ENCODE measurements around the gene BCAR3.
"Not testable (repeated sequence)": the region's sequence is repeated elsewhere in the genome, so short reads cannot be mapped to it uniquely, and the experiment has no call there.

The BCAR3 gene

DNA sequence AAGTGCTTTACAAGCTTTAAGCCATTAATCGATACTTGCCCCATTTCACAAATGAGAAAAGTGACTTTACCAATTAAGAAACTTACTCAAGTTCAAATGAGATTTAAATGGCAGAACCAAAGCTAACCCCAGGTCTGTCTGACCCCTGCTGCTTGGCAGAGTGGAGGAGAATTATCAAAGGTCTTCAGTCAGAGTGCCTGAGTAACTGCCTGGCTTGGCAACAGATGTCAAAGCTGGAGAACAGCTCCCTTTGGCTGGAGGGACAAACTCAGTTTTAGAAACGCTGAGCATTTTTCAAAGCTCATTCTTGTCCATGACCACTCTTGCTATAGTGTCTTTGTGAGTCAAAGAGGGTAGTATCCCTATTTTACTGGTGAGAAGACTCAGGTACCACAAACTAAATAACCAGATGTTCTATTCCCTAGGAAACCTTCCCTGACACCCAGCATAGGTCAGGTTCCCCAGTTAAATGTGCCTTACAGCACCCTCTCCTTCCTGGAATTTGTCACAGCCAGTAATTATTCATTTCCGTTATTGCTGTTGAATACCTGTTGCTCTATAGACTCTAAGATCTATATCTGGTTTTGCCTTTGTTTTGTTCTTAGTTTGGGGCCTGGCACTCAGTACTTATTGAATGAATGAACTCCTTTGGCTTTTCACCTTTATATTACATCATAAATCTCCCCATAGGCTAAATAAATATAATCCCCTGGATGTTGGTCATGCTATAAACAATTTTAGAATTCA lies 5.0 kb upstream of the BCAR3 start:
- no peak for DNase-seq

DNA sequence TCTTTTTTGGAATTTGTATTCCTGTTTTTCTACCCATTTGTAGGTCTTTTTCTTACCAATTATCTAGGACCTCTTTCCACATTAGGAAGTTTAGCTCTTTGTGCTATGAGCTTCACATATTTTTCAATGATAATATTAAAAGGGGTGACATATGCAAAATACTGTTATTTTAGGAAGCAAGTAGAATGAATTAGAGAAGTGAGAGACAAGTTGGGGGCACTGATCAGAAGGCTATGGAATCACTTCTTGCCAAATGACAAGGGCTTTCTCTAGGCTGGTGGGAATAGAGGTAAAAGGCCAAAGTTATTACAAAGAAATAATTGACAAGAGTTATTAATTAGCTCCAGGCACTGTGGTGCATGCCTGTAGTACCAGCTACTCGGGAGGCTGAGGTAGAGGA lies 4.3 kb upstream of the BCAR3 start:
- DNase-seq, result no peak

DNA sequence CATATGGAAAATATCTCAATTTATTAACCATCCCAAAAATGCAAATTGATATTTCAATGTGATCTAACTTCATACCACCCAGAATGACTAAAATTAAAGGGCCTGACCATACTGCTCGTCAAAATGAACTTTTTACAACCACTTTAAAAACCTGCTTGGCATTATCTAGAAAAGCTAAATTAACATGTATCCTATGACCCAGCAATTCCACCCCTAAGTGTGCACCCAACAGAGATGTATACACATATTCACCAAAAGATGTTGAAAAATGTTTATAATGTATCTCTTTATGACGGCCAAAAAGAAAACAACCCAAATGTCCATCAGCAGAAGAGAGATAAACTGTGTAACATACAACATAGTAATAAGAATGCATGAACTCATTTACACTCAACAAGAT lies 1.6 kb upstream of the BCAR3 start:
- DNase-seq, result no peak

DNA sequence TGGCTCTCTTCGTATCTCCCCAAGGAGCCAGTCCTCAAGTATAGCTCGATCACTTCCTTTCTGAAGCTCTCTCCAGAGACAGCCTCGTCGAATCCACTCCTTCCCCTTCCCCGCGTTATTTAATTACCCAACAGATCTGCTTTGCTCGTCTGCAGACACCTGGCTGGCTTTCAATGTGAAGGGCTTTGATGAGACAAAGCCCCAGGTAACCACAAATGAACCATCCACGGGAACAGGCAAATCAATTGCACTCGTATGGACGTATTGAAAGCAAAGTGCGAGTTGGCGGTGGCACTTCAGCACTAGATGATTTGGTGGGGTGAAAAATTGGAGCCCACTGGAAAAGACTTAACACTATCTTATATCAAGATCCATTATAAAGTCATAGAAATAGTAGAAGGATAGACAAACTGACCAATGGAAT lies 364 bp upstream of the BCAR3 start:
- peak; percentile 78 for DNase-seq

DNA sequence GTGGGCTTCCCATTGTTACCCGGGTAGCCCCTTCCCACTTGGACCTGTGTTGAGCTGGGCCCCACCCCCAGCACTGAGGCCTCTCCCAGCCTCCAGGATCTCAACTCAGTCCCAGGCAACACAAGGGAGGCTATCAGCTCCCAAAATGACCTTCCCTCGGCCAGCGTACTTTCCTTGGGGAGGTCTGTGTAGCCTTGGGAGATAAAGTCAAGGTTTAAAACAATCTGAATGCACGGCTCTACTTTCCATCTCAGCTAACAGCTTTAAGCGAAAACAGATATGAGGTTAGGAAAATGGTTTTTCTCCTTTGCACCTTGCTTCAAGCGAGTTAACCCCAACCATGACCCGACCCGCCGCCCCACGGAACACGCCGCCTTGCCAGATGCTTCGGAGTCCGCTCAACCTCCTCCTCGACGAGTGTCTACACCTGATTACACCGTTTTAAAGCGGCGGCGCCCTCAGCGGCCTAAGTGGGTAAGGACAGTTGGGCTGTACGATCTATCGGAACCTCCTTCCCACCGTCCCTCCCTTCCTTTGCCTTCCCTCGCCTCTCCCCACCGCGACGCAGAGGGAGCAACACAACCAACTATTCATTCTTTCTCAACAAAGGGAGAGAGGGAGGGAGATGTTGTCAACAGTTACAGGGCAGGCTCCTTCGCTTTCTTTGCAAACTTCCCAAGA lies 1.1 kb downstream of the BCAR3 start:
- peak; percentile 91 for DNase-seq

DNA sequence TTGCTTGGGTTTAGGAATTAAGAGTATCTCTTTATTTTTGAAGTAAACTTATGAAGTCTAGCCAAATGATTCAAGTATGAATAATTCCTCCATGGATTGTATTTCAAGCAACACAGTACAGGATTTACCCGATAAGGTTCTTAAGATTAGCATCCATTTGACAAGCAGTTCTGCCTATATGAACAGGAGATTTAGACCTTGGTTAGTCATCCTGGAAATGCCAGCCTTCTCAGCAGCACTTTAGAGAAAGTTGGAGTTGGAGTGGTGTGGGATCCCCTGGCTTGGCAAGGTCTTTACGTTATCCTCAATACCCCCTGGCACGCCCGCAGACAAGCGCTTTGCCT lies 1.6 kb downstream of the BCAR3 start:
- no peak for DNase-seq

DNA sequence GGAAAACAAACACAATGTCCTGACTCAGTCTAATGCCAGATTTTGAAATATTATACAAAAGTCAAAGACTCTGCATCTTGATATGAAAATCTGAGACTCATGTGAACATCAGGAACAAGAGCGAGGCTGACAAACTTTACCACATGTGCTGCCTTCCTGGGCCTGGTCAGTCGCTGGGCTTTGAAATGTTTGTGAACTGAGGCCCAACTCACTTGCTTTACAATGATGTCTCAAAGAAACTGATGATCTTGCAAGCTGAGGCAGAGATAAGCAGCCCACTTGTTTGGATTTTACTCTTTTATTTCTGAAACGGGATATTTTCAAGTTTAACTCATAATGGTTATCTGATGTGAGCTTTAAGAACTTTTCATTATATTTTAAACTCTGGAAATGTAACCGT lies 2.1 kb downstream of the BCAR3 start:
- no peak for DNase-seq

DNA sequence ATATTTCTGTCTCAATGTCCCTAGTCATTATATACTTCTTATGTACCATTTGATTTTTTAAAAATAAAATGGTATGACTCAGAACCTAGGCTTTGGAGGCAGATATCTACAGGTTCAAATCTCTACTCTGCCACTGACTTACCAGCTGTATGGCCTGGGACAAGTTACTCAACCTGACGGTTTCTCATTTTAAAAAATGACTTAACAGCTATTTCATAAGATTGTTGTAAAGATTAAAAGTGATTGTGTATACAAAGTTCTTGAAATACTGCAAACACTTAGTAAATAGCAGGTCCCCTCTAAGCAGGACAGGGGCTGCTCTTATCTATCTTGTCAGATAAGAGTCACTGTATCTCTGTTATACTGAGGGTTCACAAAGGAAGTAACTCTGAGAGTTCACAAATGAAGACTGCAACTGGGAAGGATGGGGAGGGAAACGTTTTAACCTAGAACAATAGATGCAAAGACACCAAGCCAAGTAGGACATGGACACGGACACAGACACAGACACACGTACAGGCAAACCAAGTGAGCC lies 2.6 kb downstream of the BCAR3 start:
- no peak for DNase-seq

DNA sequence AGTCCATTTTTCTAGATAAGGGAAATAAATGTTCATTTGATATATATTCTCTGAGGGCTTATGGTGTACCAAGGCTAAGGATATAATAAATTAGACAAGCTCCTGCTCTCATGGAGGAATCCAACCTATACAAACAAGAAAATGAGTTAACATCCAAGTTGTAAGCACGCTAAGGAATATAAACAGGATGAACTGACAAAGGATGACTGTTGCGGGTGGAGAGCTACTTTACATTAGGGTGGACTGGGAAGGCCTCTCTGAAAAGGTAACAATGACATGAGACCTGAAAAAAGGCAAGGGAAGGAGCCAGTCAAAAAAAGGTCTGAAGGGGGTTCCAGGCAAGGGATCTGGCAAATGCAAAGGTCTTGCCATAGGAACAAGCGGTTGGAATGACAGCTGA lies 3.1 kb downstream of the BCAR3 start:
- DNase-seq, result no peak

DNA sequence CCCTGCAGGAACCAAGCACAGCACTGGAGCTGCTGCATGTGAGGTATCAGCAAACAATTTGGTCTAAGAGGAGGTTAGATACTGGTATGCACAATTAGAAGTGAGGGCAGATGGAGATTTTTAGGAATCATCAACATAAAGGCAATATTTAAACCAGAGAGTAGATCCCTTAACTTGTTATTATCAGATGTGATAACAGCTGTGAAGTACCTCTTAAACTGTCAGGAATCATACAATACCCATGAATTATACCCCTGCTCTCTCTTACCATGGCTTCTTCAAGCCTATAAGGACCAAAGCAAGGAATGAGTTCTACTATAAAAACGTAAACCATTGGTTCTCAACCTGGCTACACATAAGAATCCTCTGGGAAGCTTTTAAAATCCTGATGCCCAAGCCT lies 3.9 kb downstream of the BCAR3 start:
- no peak for DNase-seq

DNA sequence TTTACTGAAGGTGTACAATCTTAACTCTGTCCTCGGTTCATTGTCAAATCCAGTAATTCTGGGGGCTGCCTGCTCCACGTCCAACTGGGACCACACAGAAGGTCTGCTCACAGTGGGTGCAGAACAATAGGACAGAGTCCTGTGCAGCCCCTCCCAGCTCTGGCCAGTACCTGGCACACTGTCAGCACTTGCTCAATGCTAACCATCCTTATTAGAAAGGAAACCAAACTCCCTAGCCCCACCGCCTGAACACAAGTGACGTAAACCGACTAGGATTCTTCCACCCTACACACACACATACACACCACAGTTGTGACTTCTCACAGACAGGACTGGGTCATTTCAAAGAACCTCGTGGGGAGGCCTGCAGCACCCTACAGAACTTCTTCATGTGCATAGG lies 5.2 kb downstream of the BCAR3 start:
- no peak for DNase-seq

DNA sequence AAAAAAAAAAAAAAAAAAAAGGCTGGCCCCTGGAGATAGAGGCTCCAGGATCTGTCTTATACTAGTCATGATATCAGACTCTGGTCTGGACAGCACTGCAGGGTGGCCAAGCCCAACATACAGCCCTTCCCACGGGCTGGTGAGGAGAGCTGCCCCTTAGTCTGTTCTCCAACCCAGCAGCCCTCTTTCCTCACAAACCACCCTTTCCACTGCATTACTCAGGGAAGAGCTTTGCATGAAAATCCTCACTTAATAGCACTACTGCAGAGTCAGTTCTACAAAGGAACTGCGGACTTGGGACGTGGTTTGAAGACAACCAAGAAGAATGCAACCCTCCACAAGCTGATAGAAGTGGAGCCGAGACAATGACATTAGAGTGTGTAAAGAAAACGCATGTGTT lies 5.7 kb downstream of the BCAR3 start:
- DNase-seq, result no peak

DNA sequence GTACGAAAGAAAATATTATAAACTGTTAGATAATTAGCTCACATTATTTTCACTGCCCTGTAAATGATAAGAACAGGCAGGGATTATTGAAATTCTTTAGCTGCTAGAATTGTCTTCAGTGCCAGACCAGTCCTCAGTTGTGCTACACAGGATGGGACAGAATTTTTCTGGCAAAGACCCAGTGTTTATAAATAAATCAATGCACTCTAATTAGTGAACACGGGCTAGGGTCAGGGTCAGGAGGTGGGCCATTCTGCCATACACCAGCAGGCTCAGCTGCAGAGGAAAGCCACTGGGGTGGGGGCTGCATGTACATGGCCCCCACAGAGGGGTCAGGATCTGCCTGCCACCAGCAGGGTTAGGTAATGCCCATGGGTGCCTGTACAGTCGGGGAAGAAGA lies 6.4 kb downstream of the BCAR3 start:
- DNase-seq, result no peak

DNA sequence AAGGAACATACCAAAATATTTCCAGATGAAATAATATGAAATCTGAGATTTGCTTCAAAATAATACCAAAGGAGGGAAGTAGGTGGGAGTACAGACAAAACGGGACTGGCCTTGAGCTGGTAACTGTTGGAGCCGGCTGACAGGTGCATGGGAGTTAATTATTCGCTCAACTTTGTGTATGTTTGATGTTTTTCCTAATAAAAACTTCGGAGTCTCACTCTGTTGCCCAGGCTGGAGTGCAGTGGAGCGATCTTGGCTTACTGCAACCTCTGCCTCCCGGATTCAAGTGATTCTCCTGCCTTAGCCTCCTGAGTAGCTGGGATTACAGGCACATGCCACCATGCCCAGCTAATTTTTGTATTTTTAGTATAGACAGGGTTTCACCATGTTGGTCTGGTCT lies 7.6 kb downstream of the BCAR3 start:
- DNase-seq, result not testable (repeated sequence)

DNA sequence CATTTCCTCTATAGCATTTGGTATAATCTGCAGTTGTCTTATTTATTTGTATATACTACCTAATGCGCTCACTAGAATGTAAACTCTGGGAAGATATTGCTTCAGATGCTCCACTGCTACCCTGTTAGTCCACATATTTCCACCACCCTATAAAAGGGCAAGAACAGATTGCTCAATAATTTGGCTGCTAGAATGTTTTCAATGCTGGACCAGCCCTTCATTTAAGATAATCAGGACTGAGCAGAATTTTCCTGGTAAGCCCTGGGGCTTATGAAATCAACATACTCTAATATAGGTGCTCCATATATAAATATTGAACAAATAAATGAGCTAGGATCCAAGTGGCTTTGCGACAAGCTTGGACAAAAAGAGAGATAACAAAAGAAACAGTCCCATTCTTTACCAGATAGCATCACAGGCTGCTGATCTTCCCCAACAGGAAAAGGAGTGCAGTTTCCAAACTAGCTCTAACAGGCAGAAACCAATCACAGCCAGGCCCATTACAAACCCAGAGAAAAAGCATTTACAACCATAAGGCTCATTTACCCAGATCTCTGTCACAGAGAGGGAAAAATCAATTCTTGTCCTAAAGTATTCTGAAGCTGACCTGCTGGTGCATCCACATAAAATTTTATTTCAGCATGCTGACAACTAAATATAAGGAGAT lies 8.3 kb downstream of the BCAR3 start:
- no peak for DNase-seq

DNA sequence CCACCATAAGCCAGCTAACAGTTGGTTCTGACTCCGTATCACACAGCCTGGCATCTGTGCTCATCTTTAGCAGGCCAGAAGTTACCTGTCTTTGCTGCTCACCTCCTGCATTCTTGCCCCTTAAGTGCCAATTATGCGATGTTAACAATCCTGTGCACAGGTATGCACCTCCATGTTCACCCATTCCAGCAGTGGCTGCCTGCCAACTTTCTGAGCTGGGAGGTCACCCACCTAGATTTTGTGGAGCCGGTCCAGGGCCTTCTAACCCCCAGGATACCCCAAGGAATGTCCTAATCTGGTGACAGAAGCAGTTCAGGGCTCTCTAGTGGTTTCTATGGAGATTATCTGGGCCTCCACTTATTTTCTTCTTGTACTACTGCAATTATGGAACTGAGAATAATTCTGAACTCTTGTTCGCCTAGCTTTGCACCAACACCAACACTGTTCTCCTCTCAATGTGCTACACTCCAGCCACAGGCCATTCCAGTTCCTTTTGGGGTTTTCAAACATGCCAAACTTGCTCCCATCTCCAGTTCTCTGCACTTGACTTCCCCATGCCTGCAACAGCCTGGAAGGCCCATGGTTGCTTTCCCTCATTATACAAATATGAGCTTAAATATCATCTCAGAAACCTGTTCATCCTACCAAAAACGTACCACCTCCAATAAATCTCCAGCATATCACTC lies 9.0 kb downstream of the BCAR3 start:
- no peak for DNase-seq

DNA sequence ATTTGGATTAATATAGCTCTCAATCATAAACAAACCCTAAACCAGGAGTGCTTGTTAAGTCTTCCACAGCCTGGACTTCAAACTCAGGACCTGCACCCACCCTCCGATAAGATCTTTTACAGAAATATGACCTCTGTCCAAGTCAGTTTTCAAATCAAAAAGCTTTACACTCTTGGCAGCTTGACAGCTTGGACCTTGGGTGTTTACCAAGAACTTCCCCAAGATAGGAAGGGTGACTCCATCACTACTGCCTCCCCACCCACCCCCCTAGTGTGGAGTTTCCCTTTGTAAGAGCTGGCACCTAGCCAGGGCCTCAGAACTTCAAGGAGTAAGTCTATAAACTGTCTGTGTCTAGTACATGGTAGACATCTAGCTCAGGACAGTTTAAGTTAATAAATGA lies 9.6 kb downstream of the BCAR3 start:
- DNase-seq, result no peak

DNA sequence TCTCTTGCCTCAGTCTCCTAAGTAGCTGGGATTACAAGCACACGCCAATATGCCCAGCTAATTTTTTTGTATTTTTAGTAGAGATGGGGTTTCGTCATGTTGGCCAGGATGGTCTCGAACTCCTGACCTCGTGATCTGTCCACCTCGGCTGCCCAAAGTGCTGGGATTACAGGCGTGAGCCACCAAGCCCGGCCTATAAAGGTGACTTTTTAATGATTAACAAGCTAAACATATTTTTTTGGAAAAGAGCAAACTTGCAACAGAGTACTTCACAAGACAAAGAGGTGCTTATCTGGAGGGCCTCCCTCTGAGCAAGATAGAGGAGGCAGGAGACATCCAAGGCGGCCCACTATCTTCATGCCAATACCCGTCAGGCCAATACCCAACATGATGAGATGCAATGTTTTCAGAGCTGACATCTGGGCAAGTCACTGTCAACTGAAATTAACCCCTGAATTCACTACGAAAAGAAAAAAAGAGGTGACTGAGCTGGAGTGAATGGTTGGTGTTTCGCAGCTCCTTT lies 10.5 kb downstream of the BCAR3 start:
- DNase-seq, result no peak

DNA sequence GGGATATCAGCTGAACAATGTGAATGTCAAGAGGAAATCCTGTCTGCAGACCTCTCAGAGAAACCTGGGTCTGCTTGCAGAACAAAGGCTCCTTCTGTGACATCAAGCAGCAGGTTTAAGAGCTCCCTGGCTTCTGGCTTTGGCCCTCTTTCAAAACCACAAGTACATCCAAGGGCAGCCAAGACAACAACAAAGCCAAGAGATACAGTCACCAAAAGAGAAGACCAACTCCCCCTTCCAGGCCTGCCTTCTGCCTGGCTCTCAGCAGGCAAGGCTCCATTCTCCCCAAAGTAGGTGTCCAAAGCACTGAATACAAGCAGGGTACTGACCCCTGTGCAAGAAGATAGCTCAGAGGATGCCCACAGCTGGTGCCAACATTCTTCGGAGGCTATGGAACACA lies 11.5 kb downstream of the BCAR3 start:
- DNase-seq, result no peak

DNA sequence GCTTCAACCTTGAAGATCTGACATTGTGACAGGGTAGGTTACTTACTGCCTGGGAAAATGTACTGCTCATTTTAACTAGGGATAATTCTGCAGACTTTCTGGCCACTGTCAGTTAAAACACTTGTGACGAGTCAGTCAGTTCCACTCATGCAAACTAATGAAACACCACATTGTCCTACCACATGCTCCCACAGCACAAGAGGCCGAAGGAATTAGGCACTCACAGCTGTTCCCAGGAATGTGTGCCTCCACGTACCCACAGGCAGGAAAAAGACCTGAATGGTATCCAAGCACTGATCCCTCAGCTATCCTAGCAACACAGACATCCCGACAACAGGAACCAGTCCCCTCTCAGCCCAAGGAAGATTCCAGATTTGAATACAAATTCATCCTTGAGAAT lies 12.3 kb downstream of the BCAR3 start:
- DNase-seq, result no peak

DNA sequence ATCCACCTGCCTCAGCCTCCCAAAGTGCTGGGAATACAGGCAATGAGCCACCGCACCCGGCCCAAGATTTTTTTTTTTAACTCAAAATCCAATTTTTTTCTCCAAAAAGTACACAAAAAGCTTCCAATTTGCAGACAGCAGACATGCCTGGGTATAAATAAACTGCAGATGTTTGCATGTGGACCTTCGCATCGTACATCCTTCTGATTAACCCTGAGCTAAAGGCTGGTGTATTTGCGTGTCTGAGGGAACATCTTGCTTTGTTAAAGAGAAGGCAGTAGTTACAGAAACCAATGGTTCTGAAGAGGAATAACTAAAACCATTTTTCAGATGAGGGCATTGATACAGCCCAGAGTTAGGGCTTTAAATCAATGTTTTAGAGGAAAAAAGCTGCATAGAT lies 12.7 kb downstream of the BCAR3 start:
- no peak for DNase-seq

DNA sequence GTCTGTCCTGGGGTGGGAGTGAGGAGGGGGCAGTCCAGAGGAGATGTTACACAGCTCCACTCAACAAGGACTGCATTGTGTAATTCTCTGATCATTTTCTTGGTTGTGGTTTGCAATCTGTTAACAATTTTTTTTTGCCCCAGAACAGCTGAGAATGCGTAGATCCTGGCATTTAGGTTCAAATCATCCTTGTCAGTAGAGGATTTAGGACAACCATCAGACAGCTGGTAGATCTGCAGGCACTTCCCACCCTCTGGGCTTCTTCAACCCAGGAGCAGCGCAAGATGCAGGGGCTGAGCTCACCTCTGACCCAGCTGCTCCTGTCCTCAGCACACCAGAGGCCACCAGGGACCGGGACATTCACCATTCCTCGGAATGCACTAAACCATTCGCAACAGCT lies 13.5 kb downstream of the BCAR3 start:
- DNase-seq, result no peak

DNA sequence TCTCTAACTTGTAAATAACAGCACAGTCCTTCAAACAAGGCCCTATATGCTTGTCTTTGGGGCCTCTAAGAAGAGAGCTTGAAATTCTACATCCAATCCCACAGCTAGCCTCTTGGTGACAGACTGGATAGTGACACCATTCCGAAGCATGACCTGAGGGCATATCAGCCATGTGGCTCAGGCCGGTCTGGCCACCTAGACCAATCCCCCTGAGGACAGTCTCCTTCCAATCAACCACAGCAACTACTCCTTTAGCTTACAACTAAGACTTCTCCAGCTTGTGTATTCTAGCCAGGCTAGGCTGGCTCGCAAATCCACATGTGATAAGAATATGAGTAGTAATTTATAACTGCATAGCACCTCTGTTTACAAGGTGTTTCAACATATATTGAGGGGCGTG lies 14.0 kb downstream of the BCAR3 start:
- no peak for DNase-seq
